NCI-H2107 treated with DMSO at 0.1 percent for 48 hours (cell line): ENCODE results near the gene ADO.
A peak's percentile ranks its signal among the peaks of the same experiment; 100 is the strongest.

ENCODE experiments used
- DNase-seq: peaks from one replicate; lab custom pipeline; 2025; ENCODE audit not compliant: unreplicated experiment; lab: John Stamatoyannopoulos, UW

Gene ADO

DNA sequence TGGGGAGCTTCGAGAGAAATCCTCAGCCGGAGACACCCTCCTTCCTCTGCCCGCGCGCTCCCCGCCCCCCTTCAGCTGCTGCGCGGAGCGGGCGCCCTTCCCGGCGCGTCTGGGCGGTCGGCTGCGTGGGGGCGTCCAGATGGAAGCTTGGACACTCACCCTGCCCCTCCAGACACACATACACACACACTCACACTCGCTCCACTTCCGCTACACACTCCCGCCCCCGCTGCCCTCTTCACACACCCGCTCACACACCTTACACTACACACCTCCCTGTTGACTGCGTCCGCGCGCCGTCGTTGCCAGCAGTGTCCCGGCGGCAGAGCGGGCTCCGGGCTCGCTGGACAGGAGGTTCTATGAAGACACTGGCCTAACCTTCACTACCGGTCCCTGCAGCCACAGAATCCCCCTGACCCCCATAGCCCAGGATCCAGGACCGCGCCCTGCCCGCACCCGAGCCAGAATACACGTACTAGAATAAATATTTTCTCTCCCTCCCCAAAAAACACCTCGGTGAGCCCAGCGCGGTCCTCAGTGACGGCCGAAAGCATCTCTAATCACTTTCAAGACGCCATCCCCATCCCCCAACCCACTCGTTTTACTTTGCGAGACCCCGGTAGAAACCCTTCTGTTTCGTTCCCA is 12.7 kb downstream of the ADO start:
- no peak for DNase-seq

DNA sequence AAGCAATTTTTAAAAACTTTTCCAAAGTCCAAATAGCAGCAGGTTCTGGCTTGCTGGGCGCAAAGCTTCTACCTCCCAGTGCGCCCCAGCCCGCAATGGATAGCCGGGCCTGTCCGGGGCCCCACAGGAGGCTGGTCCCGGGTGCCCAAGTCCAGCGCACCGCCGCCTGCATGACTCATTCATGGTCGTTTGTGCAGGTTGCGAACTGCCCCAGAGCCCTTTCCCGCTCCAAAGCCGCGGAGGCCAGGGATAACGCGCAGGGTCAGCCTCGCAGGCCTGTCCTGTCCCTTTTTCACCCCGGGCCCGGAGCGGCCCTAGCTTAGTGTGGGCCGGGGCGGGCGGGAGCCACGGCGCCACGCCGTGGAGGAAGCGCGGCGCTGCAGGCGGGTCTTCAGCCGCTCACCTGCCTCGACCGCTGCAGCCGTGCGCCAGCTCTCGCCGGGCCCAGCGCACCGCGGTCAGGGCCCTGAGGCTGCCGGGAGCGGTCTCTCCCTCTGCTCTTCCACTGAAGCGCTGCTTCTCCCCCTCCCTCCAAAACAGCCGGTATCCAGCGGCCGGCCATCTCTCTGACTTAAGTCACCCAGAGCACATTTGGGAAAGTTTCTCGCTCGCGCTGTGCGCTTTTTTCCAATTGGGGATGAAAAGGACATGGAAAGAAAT is 13.4 kb downstream of the ADO start:
- no peak for DNase-seq

DNA sequence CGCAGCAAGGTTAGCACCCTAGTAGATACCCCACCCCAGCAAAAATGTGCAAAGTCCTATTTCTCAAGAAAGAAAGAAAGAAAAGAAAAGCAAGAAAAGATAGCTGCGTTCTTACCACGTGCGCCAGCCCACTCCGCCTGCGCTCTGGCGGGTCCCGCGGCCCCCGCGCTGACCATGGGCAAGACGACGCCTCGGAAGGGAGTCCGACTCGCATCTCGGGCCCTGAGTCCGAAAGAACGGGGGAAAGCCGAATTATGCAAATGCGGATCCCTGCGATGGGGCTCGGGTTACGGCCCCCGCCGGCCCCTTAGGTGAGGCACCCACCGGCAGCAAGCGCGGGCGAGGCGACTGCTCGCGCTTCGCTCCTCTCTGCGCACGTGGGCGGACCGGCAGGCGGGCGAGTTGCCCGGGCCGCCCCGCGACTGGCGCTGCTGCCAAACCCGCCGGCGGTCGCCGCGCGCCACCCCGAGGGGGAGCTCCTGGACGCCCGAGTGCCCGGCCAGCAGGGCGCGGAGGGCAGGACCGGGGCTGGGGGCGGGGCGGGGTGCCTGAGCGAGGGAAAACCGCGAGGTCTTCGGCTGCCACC is 14.0 kb downstream of the ADO start:
- DNase-seq, result no peak

DNA sequence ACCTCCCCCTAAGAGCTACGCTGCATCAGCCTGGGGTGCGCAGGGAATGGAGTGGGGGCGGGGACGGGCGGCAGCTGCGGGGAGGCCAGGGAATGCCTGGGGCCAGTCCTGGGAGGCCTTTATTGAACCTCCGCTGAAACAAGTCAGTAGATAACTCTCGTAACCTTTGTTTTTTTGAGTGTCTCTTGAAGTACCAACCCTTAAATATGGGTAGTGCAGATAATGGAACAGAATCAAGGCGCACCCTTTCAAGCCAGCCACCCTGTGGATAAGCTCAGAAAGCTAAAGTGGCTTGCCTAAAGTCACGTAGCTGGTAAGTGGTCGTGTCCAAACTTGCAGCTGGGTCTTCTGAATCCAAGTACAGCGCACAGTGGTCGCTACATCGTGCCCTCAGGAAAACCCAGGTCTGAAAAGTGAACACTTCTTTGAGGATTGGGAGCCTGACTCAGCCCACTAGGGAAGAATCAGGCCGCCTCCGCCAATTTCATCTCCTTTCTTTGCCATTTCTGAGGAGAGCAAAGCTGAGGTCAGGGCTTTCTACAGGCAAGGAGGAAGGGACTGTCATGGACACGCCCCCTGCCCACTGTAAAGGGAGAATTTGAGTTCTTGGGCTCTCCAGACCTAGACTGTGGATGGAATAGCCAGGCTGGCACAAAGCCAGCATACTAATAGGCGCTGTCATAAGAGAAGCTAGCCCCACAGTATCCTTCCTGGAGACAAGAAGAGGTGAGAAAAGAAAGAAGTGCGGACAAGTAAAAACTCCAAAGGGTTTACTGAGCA is 14.8 kb downstream of the ADO start:
- DNase-seq, result peak; percentile 2

DNA sequence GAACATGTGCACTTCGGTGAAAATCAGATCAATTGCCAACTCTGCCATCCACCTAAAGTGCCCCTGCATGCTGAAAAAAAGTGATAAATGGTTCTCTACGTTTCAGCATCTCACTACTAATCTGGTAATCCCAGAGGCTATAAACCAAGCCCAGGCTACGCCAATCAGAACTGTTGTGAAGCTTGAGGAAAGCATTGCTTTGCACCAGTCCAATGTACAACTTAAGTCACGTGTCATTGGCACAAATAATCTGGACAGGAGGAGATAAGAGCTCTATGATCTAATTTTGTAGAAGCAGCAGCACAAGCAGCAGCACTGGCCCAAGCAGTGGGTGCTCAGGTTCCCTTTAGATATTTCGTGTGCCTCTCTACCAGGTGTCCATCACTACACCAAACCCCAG is 16.1 kb downstream of the ADO start:
- no peak for DNase-seq

DNA sequence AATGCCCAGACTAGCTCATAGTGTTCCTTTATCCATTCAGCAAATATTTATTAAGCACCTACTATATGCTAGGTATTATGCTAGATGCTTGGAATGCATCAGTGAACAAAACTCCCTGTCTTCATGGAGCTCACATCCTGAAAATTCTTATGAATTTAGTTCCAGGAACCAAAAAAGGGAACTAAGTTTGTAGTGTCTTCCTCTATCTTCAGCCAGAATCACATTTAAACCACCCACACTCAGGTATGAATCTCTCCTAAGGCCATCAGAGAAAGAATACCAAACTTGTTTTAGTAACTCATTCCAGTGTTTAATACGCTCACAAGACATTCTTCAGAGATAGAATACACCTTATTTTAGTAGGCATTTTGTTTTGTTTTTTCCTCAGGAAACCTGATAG is 21.8 kb downstream of the ADO start:
- DNase-seq, result no peak

DNA sequence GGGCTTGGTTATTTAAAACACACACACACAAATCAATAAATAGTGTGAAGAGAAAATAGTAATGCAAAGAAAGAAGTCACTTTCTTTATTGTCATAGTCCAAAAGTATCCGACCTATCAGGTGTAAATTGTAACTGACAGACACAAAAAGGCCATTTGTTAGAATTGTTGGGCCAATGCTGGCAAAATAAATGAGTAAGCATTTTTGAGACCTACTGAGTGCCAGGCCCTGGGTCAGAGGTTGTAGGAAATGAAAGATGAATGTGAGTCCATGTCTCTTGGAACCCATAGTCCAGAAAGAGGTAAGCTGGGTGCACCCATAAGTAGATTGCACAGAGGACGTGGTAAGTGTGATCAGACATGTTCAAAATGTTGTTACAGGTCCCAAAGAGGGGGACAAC is 25.1 kb downstream of the ADO start:
- DNase-seq, result no peak

DNA sequence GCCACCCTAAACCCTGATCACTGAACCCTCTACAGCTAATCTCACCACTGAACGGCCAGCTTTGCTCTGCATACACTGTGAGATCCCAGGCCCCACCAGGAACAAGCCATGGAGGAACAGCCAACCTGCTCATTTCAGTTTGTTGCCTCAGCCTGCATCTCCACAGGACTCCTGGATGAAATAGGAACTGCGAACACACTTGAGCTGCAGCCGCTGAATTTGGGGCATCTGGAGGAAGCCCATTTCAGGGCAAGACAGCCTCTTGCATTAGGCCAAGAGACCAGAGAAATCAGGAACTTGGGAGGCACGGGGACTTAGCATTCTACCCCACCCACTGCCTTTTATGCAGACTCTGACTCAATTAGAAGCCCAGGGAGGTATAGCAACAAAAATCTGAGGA is 26.2 kb downstream of the ADO start:
- DNase-seq, result no peak

DNA sequence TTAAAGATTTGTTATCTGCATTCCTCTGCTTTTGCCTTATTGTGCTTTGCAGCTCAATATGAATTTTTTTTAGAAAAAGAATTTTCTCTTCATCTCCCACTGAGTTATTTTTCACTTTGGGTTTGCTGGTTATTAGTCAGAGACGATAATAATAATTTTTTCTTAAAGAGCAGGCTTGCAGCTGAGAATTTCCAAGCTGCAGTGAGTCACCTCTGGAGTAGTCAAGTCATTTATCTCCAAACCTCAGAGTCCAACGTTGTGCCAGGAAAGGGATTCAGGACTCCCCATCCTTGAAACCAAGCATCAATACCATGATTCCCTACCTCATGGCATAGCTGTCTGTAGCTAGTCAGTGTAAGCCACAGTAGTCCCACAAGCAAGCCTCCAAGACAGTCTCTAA is 26.8 kb downstream of the ADO start:
- DNase-seq, result no peak

DNA sequence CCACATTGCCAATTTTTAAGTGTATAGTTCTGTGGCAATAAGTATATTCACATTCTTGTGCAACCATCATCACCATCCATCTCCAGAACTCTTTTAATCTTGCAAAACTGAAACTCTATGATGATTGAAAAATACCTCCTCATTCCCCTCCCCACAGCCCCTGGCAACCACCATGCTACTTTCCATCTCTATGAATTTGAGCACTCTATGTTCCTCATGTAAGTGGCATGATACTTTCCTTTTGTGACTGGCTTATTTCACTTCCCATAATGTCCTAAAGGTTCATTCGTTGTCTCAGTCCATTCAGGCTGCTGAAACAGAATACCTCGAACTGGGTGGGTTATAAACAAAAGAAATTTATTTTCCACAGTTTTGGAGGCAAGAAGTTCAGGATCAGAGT is 35.1 kb downstream of the ADO start:
- DNase-seq, result no peak

DNA sequence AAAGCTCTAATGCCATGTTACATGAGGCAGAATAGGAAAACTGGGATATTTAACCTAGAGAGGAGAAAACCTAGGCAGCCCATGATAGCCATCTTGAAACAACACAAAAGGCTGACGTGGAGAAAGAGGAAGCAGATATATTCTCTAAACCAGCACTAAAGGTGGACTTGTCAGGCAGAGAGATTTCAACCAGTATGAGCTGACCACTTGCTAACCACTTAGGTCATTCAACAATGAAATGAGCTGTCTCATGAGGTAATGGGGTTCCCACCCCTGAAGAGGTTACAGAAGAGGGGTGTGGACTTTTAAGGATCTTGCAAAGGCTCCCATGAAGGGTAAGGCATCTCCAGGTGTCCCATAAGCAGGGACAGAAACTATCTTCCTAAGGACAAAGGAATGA is 38.5 kb downstream of the ADO start:
- no peak for DNase-seq

DNA sequence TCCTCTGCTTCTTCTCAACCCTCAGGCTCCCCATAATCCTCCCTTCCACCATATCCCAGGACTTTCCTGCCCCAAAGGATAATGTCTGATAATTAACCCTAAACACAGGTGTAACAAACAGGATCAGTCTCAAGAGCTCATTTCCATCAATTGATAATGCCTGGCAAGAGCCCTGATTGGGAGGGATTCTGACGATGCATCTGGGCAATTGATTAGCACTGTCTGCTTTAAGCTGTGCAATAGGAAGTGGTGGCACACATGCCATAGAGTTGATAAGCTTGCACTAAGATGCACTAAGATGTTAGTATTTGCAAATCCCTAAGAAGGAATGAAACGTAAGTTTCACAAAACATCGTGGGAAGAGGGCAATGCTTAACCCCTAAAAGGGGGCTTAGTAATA is 39.1 kb downstream of the ADO start:
- no peak for DNase-seq

DNA sequence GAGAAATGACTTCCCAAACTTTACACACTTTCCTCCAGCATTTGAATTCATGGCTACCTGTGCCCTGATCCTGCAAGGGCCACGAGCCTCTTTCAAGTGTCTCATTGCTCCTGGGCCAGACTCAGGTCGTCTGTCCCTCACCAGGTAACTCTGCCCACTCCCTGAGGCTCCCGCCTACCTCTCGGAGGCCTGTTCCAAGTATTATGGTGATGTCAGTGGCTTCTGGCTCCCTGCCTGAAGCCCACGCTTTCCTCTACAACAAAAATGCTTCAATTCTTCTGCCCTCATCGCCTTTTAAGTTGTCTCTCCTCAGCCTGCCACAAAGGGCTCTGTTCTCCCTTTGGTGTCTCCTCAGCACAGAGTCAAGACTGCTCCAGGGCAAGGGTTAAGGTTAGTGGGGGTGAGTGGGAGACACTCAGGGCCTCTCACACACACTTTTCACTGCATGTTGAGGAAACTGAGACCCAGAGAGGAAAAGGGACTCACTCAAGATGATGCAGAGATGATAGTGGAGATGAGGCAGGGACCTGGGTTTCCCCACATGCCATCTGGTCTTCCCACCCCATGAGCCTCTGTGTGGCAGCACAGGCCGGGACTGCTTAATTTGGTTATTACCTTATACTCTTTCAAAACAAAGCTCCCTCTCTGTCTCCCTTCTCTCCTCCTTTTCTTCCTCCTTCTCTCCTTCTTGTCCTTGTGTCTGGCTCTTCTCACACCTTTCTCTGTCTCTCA is 39.9 kb downstream of the ADO start:
- no peak for DNase-seq

DNA sequence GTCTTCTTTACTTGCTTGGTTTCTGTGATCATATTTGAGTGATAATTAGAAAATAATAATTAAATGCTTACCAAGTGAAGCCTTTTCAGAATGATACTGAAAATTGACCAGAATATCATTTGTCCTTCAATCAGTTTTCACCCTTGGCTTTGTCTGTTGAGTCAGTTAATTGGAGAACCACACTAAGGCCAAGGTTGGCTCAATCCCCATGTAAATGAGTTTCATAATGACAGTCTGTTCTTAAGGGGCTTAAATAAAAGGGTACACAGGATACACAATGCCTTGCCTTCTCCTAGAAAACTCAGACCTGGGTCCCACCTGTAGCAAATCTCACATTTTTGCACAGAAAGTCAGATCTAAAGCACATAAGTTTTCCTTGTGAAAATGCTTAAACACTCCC is 42.9 kb downstream of the ADO start:
- DNase-seq, result no peak

DNA sequence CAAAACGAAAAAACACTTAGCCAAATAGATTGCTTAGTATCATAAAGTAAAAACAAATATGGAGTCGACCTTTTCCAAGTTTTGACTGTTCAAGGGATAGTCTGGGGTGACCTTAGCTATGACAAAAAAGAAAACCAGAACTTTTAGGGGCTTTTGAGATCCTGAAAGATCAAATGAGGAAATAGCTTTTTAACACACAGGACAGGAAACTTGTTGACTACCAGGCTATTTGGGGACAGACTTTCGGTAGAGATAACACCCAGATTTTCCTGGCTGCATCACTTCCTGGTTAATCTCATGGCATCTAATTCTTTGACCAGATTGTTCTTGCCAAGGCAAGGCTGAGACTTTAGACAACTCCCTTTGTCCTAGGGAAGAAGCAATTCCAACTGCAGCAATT is 46.1 kb downstream of the ADO start:
- no peak for DNase-seq

DNA sequence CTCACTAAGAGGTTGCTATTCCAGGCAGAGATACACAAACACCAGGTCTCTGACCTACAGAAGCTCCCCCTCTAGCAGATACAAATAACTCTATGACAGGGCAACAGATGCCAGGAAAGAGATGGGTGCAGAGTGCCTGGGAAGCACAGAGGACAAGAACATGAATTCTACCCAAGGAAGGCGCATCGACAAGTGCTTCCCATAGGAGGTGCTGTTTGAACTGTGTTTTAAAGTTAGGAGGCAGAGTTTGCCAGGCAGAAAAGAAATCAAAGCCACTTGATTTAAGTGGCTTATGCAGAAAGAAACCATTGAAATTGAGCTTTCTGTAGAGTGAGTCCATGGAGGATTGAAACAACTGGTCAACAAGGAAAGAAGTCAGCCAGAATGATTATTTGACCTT is 46.9 kb downstream of the ADO start:
- DNase-seq, result no peak

DNA sequence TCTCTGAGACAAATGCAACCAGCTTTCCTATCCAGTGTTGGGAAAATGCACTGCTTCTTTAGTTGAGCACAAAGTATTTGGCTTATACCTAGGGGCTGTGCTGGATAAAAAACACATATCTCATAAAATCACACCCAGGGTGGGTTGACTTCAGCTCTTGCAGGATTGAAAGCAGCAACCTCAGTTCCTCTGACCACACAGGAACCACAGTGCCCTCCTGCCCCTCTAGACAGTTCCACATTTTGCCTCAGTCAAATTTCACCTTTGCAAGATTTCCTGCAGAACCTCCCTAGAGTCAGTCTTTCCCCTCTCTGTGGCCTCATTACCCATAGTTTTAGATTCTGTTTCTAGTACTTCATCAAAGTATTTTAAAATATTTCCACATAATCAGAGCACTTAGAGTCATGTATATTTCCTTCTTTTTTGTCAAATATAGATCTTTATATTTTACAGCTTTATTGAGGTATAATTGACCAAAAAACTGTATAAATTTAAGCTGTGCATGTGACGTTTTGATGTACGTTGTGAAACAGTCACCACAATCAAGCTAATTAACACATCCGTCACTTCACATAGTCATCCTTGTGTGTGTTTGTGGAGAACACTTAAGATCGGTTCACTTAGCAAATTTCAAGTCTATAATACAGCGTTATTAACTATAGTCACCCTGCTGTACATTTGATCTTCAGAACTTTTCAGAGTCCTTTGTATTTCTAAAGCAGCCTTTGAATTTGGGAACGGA is 48.6 kb downstream of the ADO start:
- DNase-seq, result no peak

DNA sequence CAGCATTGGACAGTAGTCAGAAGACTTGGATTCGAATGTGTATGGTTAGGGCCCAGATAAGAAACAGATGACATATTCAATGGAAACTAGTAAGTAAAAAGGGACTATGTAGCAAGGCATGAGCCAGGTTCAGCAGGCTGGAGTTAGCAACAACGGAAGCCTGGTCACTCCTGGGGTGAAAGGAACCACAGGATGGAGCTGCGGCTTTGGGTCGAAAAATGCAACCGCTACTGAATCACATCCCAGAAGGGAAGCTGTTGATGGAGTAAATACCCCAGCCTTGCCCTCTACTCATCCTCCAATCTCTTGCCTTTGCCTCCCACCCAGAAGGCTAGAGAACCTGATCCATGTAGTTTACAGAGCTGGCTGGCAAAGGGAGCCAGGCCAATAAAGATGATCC is 49.2 kb downstream of the ADO start:
- no peak for DNase-seq

DNA sequence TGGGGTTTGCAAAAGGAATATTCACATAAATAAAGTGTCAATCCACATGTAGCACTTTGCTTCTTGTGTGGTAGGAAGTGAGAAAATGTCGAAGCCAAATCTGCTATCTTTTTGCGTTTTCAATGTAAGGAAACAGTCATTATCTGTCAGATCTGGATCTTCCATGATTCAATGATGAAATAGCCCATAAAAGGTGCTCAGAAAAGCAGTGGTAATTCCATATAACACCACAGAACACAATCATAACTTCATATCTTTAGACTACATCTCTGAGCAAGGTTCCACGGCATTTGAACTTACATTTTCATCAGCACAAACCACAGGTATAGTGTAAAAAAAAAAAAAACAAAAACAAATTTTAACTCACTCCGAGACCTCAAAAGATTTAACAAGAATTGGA is 51.5 kb downstream of the ADO start:
- no peak for DNase-seq
